ENCODE results near the gene INHBE.

INHBE gene

GRCh38 chr12:57469296-57470164, 14.4 kb downstream of the INHBE start:
- Histone ChIP-seq H3K4me2 (ENCODE audit: low read length) (no peak overlapping the region), H3K4me3 (ENCODE audit: low read length) (no peak overlapping the region), H2AK5ac (ENCODE audit: low read length) (no peak overlapping the region), H2BK5ac (ENCODE audit: low read length) (no peak overlapping the region), H4K5ac (ENCODE audit: low read length) (no peak overlapping the region), H4K8ac (ENCODE audit: low read depth, low read length) (no peak overlapping the region), H3K56ac (ENCODE audit: low read length) (no peak overlapping the region), H3K23ac (ENCODE audit: low read length) (no peak overlapping the region), H3K36me3 (ENCODE audit: control insufficient read depth, insufficient read depth, low read length) (no peaks in the 10 kb centered on the region), H3K27me3 (ENCODE audit: insufficient read depth, low read length, poor library complexity) (peaks cover 12% of the 10 kb centered on the region), H3K27ac (ENCODE audit: low read depth, low read length) (no peak overlapping the region), H3K18ac (ENCODE audit: low read length) (no peak overlapping the region), H2BK15ac (replicated peaks; ENCODE audit: low read depth) (no peak overlapping the region), H3K9ac (ENCODE audit: low read length) (no peak overlapping the region), H3K4me1 (ENCODE audit: control insufficient read depth, low read depth, low read length) (no peaks in the 10 kb centered on the region), H3K79me2 (ENCODE audit: control insufficient read depth, insufficient read depth, low read length) (no peaks in the 10 kb centered on the region), H3K4ac (ENCODE audit: low read depth, low read length) (no peak overlapping the region), H3K79me1 (ENCODE audit: low read length) (no peaks in the 10 kb centered on the region), H2BK120ac (ENCODE audit: low read depth, low read length) (no peak overlapping the region)
- no peak for DNase-seq
- no CpG with 5 or more reads among the region's 10 CpGs for WGBS (ENCODE audit: extremely low coverage, insufficient coverage, low lambda C conversion rate)

GRCh38 chr12:57470286-57470969, 15.3 kb downstream of the INHBE start:
- Histone ChIP-seq H3K18ac (ENCODE audit: low read length) (no peak overlapping the region), H3K27ac (ENCODE audit: low read depth, low read length) (no peak overlapping the region), H3K27me3 (ENCODE audit: insufficient read depth, low read length, poor library complexity) (peaks cover 20% of the 10 kb centered on the region), H2AK5ac (ENCODE audit: low read length) (no peak overlapping the region), H3K4me1 (ENCODE audit: control insufficient read depth, low read depth, low read length) (no peaks in the 10 kb centered on the region), H3K56ac (ENCODE audit: low read length) (no peak overlapping the region), H4K8ac (ENCODE audit: low read depth, low read length) (no peak overlapping the region), H4K5ac (ENCODE audit: low read length) (no peak overlapping the region), H3K9ac (ENCODE audit: low read length) (no peak overlapping the region), H2BK120ac (ENCODE audit: low read depth, low read length) (no peak overlapping the region), H3K4me2 (ENCODE audit: low read length) (no peak overlapping the region), H3K4ac (ENCODE audit: low read depth, low read length) (no peak overlapping the region), H3K4me3 (ENCODE audit: low read length) (no peak overlapping the region), H2BK5ac (ENCODE audit: low read length) (no peak overlapping the region), H3K79me2 (ENCODE audit: control insufficient read depth, insufficient read depth, low read length) (no peaks in the 10 kb centered on the region), H3K79me1 (ENCODE audit: low read length) (no peaks in the 10 kb centered on the region), H2BK15ac (replicated peaks; ENCODE audit: low read depth) (no peak overlapping the region), H3K36me3 (ENCODE audit: control insufficient read depth, insufficient read depth, low read length) (no peaks in the 10 kb centered on the region), H3K23ac (ENCODE audit: low read length) (no peak overlapping the region)
- WGBS (ENCODE audit: extremely low coverage, insufficient coverage, low lambda C conversion rate): no CpG with 5 or more reads among the region's 14 CpGs
- no peak for DNase-seq

GRCh38 chr12:57470970-57471656, 16.0 kb downstream of the INHBE start:
- Histone ChIP-seq H3K79me1 (ENCODE audit: low read length) (no peaks in the 10 kb centered on the region), H4K8ac (ENCODE audit: low read depth, low read length) (no peak overlapping the region), H3K79me2 (ENCODE audit: control insufficient read depth, insufficient read depth, low read length) (no peaks in the 10 kb centered on the region), H2AK5ac (ENCODE audit: low read length) (no peak overlapping the region), H3K9ac (ENCODE audit: low read length) (no peak overlapping the region), H3K4ac (ENCODE audit: low read depth, low read length) (no peak overlapping the region), H3K27me3 (ENCODE audit: insufficient read depth, low read length, poor library complexity) (peaks cover 25% of the 10 kb centered on the region), H3K27ac (ENCODE audit: low read depth, low read length) (no peak overlapping the region), H3K4me2 (ENCODE audit: low read length) (no peak overlapping the region), H2BK15ac (replicated peaks; ENCODE audit: low read depth) (no peak overlapping the region), H4K5ac (ENCODE audit: low read length) (no peak overlapping the region), H3K56ac (ENCODE audit: low read length) (no peak overlapping the region), H3K4me3 (ENCODE audit: low read length) (no peak overlapping the region), H2BK120ac (ENCODE audit: low read depth, low read length) (no peak overlapping the region), H3K23ac (ENCODE audit: low read length) (no peak overlapping the region), H3K18ac (ENCODE audit: low read length) (no peak overlapping the region), H3K36me3 (ENCODE audit: control insufficient read depth, insufficient read depth, low read length) (no peaks in the 10 kb centered on the region), H3K4me1 (ENCODE audit: control insufficient read depth, low read depth, low read length) (no peaks in the 10 kb centered on the region), H2BK5ac (ENCODE audit: low read length) (no peak overlapping the region)
- WGBS (ENCODE audit: extremely low coverage, insufficient coverage, low lambda C conversion rate): no CpG with 5 or more reads among the region's 4 CpGs
- no peak for DNase-seq

- no peak overlapping the region for H2BK5ac ChIP-seq (ENCODE audit: low read length)
- no peak overlapping the region for H3K18ac ChIP-seq (ENCODE audit: low read length)
- H4K5ac ChIP-seq (ENCODE audit: low read length): no peak overlapping the region
- no peak overlapping the region for H2BK120ac ChIP-seq (ENCODE audit: low read depth, low read length)
- WGBS (ENCODE audit: extremely low coverage, insufficient coverage, low lambda C conversion rate): no CpG with 5 or more reads among the region's 3 CpGs
- no peak overlapping the region for H3K9ac ChIP-seq (ENCODE audit: low read length)
- H3K4ac ChIP-seq (ENCODE audit: low read depth, low read length): no peak overlapping the region
- H3K4me1 ChIP-seq (ENCODE audit: control insufficient read depth, low read depth, low read length): no peaks in the 10 kb centered on the region
- H3K23ac ChIP-seq (ENCODE audit: low read length): no peak overlapping the region
- no peak overlapping the region for H4K8ac ChIP-seq (ENCODE audit: low read depth, low read length)
- no peak overlapping the region for H2AK5ac ChIP-seq (ENCODE audit: low read length)
- H2BK15ac ChIP-seq (replicated peaks; ENCODE audit: low read depth): no peak overlapping the region
- H3K79me1 ChIP-seq (ENCODE audit: low read length): no peaks in the 10 kb centered on the region
- no peaks in the 10 kb centered on the region for H3K36me3 ChIP-seq (ENCODE audit: control insufficient read depth, insufficient read depth, low read length)
- DNase-seq: no peak
- H3K27ac ChIP-seq (ENCODE audit: low read depth, low read length): no peak overlapping the region
- H3K4me3 ChIP-seq (ENCODE audit: low read length): no peak overlapping the region
- H3K4me2 ChIP-seq (ENCODE audit: low read length): no peak overlapping the region
- H3K79me2 ChIP-seq (ENCODE audit: control insufficient read depth, insufficient read depth, low read length): no peaks in the 10 kb centered on the region
- no peak overlapping the region for H3K56ac ChIP-seq (ENCODE audit: low read length)
- H3K27me3 ChIP-seq (ENCODE audit: insufficient read depth, low read length, poor library complexity): peaks cover 25% of the 10 kb centered on the region
Observed at GRCh38 chr12:57471661-57472060, 16.6 kb downstream of the INHBE start.

- Histone ChIP-seq H3K56ac (ENCODE audit: low read length) (no peak overlapping the region), H3K4ac (ENCODE audit: low read depth, low read length) (no peak overlapping the region), H2BK5ac (ENCODE audit: low read length) (no peak overlapping the region), H3K27ac (ENCODE audit: low read depth, low read length) (no peak overlapping the region), H3K23ac (ENCODE audit: low read length) (no peak overlapping the region), H3K36me3 (ENCODE audit: control insufficient read depth, insufficient read depth, low read length) (no peaks in the 10 kb centered on the region), H3K4me3 (ENCODE audit: low read length) (no peak overlapping the region), H2BK120ac (ENCODE audit: low read depth, low read length) (no peak overlapping the region), H2AK5ac (ENCODE audit: low read length) (no peak overlapping the region), H3K79me2 (ENCODE audit: control insufficient read depth, insufficient read depth, low read length) (no peaks in the 10 kb centered on the region), H4K8ac (ENCODE audit: low read depth, low read length) (no peak overlapping the region), H3K4me1 (ENCODE audit: control insufficient read depth, low read depth, low read length) (peaks cover under 1% of the 10 kb centered on the region), H3K9ac (ENCODE audit: low read length) (no peak overlapping the region), H4K5ac (ENCODE audit: low read length) (no peak overlapping the region), H3K4me2 (ENCODE audit: low read length) (no peak overlapping the region), H3K79me1 (ENCODE audit: low read length) (no peaks in the 10 kb centered on the region), H3K18ac (ENCODE audit: low read length) (no peak overlapping the region), H2BK15ac (replicated peaks; ENCODE audit: low read depth) (no peak overlapping the region), H3K27me3 (ENCODE audit: insufficient read depth, low read length, poor library complexity) (peaks cover 25% of the 10 kb centered on the region)
- DNase-seq: no peak
- WGBS (ENCODE audit: extremely low coverage, insufficient coverage, low lambda C conversion rate): no CpG with 5 or more reads among the region's 3 CpGs
Observed at GRCh38 chr12:57472391-57472790, 17.3 kb downstream of the INHBE start.

Data from mesendoderm (in vitro differentiated cells).